ENCODE results near the gene HNF4A.

Gene HNF4A

DNA sequence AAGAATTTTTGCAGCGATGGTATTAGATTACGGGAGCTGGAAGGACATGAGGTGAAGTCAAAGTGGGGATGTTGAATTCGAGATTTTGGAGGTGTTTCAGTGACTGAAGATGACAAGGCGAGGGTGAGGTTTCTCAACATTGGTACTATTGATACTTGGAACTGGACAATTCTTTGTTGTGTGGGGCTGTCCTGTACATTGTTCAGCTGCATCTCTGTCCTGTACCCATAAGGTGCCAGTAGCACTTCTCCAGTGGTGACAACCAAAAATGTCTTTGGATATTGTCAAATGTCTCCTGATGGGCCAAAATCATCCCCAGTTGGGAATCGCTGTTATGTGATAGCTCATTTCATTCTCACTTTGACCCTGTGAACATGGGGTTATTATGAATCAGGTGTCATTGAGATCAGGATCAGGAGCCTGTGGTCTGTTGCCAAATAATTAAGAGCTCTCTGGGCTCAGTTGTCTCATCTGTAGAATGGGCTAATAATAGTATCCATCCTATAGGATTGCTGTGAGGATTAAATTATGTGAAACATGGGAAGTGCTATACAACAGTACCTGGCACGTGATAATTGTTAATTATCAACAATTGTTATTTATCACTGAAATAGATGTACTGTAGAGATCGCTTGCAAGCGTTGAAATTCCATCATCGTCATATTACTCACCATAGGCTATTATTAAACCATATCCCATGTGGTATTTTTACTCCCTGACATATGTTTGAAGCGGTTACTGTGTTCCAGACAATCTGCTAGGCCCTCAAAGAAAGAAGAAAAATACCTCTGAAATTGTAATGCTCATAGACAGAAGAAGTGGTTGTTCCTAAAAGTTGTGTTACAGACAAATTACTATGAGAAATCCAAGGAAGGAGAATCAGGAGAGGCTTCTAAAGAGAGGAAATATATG is 71.6 kb downstream of the HNF4A start:
- DNase-seq (ENCODE audit: low spot score) (no peak), ATAC-seq (ENCODE audit: low read depth) (no peak)
- Histone ChIP-seq H3K27me3 (ENCODE audit: insufficient read depth, poor library complexity, severe bottlenecking) (no peaks in the 10 kb centered on the region), H3K9me3 (ENCODE audit: severe bottlenecking) (no peaks in the 10 kb centered on the region), H3K27ac (ENCODE audit: poor library complexity, severe bottlenecking) (no peak overlapping the region), H3K36me3 (ENCODE audit: low read depth) (no peaks in the 10 kb centered on the region), H3K4me3 (ENCODE audit: severe bottlenecking) (no peak overlapping the region), H3K4me1 (ENCODE audit: insufficient read depth, poor library complexity, severe bottlenecking) (peaks cover 3% of the 10 kb centered on the region)
- TF ChIP-seq CTCF (IDR thresholded peaks at IDR 0.05; ENCODE audit: poor library complexity, severe bottlenecking) = no peak

DNA sequence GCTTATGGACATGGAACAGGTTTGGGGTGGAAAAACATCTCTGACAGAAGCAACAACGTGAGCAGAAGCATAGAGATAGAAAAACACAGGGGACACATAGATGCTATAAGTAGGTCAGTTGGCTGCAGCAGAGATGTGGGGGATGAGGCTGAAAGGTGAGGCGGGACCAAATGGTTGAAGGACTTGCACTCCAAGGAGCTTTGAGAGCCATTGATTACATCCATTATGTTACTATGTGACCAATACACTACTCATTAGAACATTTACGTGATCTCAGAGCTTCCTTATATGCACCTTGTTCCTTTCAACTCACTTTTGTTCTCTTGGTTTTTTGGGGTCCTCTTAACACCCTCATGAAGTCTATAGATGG is 72.3 kb downstream of the HNF4A start:
- Histone ChIP-seq H3K9me3 (ENCODE audit: severe bottlenecking) (no peaks in the 10 kb centered on the region), H3K27ac (ENCODE audit: poor library complexity, severe bottlenecking) (no peak overlapping the region), H3K36me3 (ENCODE audit: low read depth) (no peaks in the 10 kb centered on the region), H3K27me3 (ENCODE audit: insufficient read depth, poor library complexity, severe bottlenecking) (no peaks in the 10 kb centered on the region), H3K4me3 (ENCODE audit: severe bottlenecking) (no peak overlapping the region), H3K4me1 (ENCODE audit: insufficient read depth, poor library complexity, severe bottlenecking) (no peaks in the 10 kb centered on the region)
- ATAC-seq (ENCODE audit: low read depth) (no peak), DNase-seq (ENCODE audit: low spot score) (no peak)
- no peak for TF ChIP-seq CTCF (IDR thresholded peaks at IDR 0.05; ENCODE audit: poor library complexity, severe bottlenecking)

GRCh38 chr20:44428174-44429016 is 72.9 kb downstream of the HNF4A start:
- Histone ChIP-seq H3K27ac (ENCODE audit: poor library complexity, severe bottlenecking) (no peak overlapping the region), H3K36me3 (ENCODE audit: low read depth) (no peaks in the 10 kb centered on the region), H3K4me1 (ENCODE audit: insufficient read depth, poor library complexity, severe bottlenecking) (no peaks in the 10 kb centered on the region), H3K9me3 (ENCODE audit: severe bottlenecking) (no peaks in the 10 kb centered on the region), H3K4me3 (ENCODE audit: severe bottlenecking) (no peak overlapping the region), H3K27me3 (ENCODE audit: insufficient read depth, poor library complexity, severe bottlenecking) (no peaks in the 10 kb centered on the region)
- no peak for ATAC-seq (ENCODE audit: low read depth)
- TF ChIP-seq CTCF (IDR thresholded peaks at IDR 0.05; ENCODE audit: poor library complexity, severe bottlenecking) = no peak
- DNase-seq (ENCODE audit: low spot score) = peak; percentile 68

DNA sequence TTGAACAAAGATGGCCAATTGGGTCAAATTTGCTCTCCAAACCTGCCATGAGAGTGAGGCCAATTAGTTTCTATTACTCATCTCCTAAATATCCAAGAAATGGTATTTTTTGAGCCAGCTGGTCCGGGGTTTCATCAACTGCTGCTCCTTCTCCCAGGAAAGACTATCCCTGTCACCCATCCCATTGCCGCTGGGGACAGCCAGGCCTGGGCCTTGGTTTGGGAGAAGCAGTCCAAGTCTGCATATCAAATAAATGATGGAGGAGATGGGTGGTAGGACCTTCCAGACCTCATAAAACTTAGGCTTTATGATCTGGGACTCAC is 73.5 kb downstream of the HNF4A start:
- H3K4me3 ChIP-seq (ENCODE audit: severe bottlenecking) = no peak overlapping the region
- ATAC-seq (ENCODE audit: low read depth) = no peak
- H3K4me1 ChIP-seq (ENCODE audit: insufficient read depth, poor library complexity, severe bottlenecking) = no peaks in the 10 kb centered on the region
- no peak for TF ChIP-seq CTCF (IDR thresholded peaks at IDR 0.05; ENCODE audit: poor library complexity, severe bottlenecking)
- H3K27ac ChIP-seq (ENCODE audit: poor library complexity, severe bottlenecking) = no peak overlapping the region
- H3K9me3 ChIP-seq (ENCODE audit: severe bottlenecking) = no peaks in the 10 kb centered on the region
- DNase-seq (ENCODE audit: low spot score) = no peak
- no peaks in the 10 kb centered on the region for H3K27me3 ChIP-seq (ENCODE audit: insufficient read depth, poor library complexity, severe bottlenecking)
- no peaks in the 10 kb centered on the region for H3K36me3 ChIP-seq (ENCODE audit: low read depth)
